ENCODE results near the gene NOXA1.

GRCh38 chr9:137448602-137448962, 25.4 kb downstream of the NOXA1 start:
- TF ChIP-seq EP300 (IDR thresholded peaks at IDR 0.05) (no peak), POLR2A (IDR thresholded peaks at IDR 0.05) (no peak), CTCF (IDR thresholded peaks at IDR 0.05) (no peak)
